Lower leg skin (tissue), 4 donors: Measurements from ENCODE around the gene PIP5K1C. TPM values are rescaled to one million over a fixed set of nuclear protein-coding genes. Genes with fewer than 3 reads are reported as not detected.

ENCODE experiments used
- DNase-seq, 2 donors: peaks; one replicate each; pipeline ENCODE4 v3.0.0-alpha.2; 2019; ENCODE audit warnings: low spot score in 2 of 2
- H3K4me3 ChIP-seq: fragments of 200-600 bp; sonication (generic); 2 replicates; pipeline ENCODE4 v1.5.1; 2017; ENCODE audit warnings: mild to moderate bottlenecking, low read depth; ENCODE audit not compliant: poor library complexity, severe bottlenecking
- CTCF ChIP-seq, 3 donors: fragments of 450-650 bp; IDR thresholded peaks; one replicate each; pipeline ENCODE4 v1.5.1; 2016; ENCODE audit warnings: antibody characterized with exemption in 3 of 3, mild to moderate bottlenecking in 3 of 3, moderate library complexity in 2 of 3
- POLR2A ChIP-seq, 2 donors: fragments of 450-650 bp; IDR thresholded peaks; one replicate each; pipeline ENCODE4 v1.6.1; 2016 to 2017; ENCODE audit warnings: antibody characterized with exemption in 2 of 2, mild to moderate bottlenecking in 1 of 2, moderate library complexity in 1 of 2
- WGBS, 2 donors: methylation state at CpG; one replicate each; pipeline ENCODE4 v1.1.5; 2018; 5-methylcytosine and 5-hydroxymethylcytosine counted together
- intact Hi-C: fragments of 100-400 bp; cut with DNase I; formaldehyde crosslinking; loops from one replicate; pipeline ENCODE4 v1.15.0; 2023; ENCODE audit warnings: low total_unique reads
- total RNA-seq, 4 donors: library from RNA; depleted of rRNA; stranded (reverse); fragments of >200 nt; gene quantifications; one replicate each; pipeline ENCODE4 v1.1.0, GENCODE V29; 2016

Gene PIP5K1C
- total RNA-seq, 4 donors from 2014 or later = 14.1 to 27.3 (median 22.1) TPM

GRCh38 chr19:3642296-3642695, 58.0 kb downstream of the PIP5K1C start:
- intact Hi-C loops = no loop called here
- no peak for DNase-seq
- TF ChIP-seq POLR2A (IDR thresholded peaks at IDR 0.05) (no peak), CTCF (IDR thresholded peaks at IDR 0.05) (no peak)
- 88% methylated on average over 17 of the region's 17 CpGs for WGBS, 2 donors
- no peak overlapping the region for H3K4me3 ChIP-seq

GRCh38 chr19:3641515-3642269, 58.6 kb downstream of the PIP5K1C start:
- 90 to 94% methylated on average over 21 to 27 of the region's 28 CpGs for WGBS, 2 donors
- TF ChIP-seq POLR2A (IDR thresholded peaks at IDR 0.05) = no peak
- no peak for TF ChIP-seq CTCF (IDR thresholded peaks at IDR 0.05)
- H3K4me3 ChIP-seq = no peak overlapping the region
- no peak for DNase-seq
- intact Hi-C loops = no loop called here

- no peak for TF ChIP-seq CTCF (IDR thresholded peaks at IDR 0.05)
- TF ChIP-seq POLR2A (IDR thresholded peaks at IDR 0.05) = no peak
- WGBS, 2 donors = 96 to 98% methylated on average over 13 of the region's 13 CpGs
- intact Hi-C loops = no loop called here
- H3K4me3 ChIP-seq = no peak overlapping the region
- DNase-seq = no peak
Observed at GRCh38 chr19:3639479-3639878, 60.8 kb downstream of the PIP5K1C start.

GRCh38 chr19:3638208-3639193, 61.8 kb downstream of the PIP5K1C start:
- DNase-seq = no peak
- intact Hi-C loops = no loop called here
- 89 to 93% methylated on average over 40 to 42 of the region's 55 CpGs for WGBS, 2 donors
- H3K4me3 ChIP-seq = no peak overlapping the region
- TF ChIP-seq POLR2A (IDR thresholded peaks at IDR 0.05) = no peak
- TF ChIP-seq CTCF (IDR thresholded peaks at IDR 0.05) = no peak

GRCh38 chr19:3637621-3638020, 62.6 kb downstream of the PIP5K1C start:
- H3K4me3 ChIP-seq = no peak overlapping the region
- no peak for DNase-seq
- intact Hi-C loops = no loop called here
- 92 to 94% methylated on average over 22 to 23 of the region's 23 CpGs for WGBS, 2 donors
- no peak for TF ChIP-seq CTCF (IDR thresholded peaks at IDR 0.05)
- TF ChIP-seq POLR2A (IDR thresholded peaks at IDR 0.05) = no peak
